ENCODE results near the gene ARHGAP9.

The ARHGAP9 gene

GRCh38 chr12:57479376-57480115 is at the start of gene ARHGAP9:
Gene ARHGAP9, minus strand, starts transcription at chr12:57479866. Its CDS starts 460 bp downstream, at chr12:57479406.
- DNase-seq (ENCODE audit: low read depth in 3 of 3), result peak in 1 of 3 donors; percentile 21

GRCh38 chr12:57528831-57529555 is 49.3 kb upstream of the ARHGAP9 start:
- no peak for DNase-seq (ENCODE audit: low read depth in 3 of 3)

- DNase-seq (ENCODE audit: low read depth in 3 of 3), result no peak
Measured at GRCh38 chr12:57528176-57528575, 48.5 kb upstream of the ARHGAP9 start.

DNA sequence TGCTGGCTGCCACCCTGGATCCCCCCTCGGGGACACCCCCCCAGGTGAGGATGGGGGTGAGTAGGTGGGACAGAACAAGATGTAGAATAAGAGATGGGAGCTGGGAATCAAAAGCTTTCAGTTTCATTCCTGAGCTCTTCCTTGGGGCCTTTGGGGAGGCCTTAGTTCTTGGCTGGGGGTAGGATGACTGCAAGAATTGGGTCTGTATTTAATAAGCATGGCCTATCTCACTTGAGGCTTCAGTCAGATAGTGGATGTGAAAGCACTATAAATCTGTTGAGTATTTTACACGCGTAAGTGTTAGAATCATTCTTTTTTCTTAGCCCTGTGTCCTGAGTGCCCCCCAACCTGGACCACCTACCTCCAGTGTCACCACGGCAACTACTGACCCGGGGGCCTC is 47.5 kb upstream of the ARHGAP9 start:
- no peak for DNase-seq (ENCODE audit: low read depth in 3 of 3)

- no peak for DNase-seq (ENCODE audit: low read depth in 3 of 3)
Measured at GRCh38 chr12:57526477-57527126, 46.9 kb upstream of the ARHGAP9 start.

- no peak for DNase-seq (ENCODE audit: low read depth in 3 of 3)
Measured at GRCh38 chr12:57525615-57526383, 46.1 kb upstream of the ARHGAP9 start.

DNA sequence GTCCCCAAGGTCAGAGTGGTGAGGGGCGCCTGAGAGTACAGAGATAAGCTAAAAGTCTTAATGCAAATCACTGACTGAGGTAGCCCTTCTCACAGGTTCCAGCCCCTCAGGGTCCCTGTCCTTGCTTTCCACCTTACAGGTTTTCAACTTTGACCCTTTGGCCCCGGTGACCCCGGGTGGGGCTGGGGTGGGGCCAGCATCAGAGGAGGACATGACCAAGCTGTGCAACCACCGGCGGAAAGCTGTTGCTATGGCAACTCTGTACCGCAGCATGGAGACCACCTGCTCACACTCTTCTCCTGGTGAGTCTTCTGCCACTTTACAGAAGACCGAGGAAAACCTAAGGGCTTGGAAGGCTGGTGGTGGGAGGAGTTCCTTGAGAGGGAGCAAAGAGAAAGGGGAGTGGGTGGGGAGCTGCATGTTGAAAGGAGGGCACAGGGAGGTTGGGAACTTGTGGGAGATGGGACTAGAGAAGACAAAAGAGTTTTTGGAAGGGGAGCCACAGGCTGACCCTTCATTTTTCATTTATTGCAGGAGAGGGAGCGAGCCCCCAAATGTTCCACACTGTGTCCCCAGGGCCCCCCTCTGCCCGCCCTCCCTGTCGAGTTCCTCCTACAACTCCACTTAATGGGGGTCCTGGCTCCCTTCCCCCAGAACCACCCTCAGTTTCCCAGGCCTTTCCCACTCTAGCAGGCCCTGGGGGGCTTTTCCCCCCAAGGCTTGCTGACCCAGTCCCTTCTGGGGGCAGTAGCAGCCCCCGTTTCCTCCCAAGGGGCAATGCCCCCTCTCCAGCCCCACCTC is 45.3 kb upstream of the ARHGAP9 start:
- no peak for DNase-seq (ENCODE audit: low read depth in 3 of 3)

DNA sequence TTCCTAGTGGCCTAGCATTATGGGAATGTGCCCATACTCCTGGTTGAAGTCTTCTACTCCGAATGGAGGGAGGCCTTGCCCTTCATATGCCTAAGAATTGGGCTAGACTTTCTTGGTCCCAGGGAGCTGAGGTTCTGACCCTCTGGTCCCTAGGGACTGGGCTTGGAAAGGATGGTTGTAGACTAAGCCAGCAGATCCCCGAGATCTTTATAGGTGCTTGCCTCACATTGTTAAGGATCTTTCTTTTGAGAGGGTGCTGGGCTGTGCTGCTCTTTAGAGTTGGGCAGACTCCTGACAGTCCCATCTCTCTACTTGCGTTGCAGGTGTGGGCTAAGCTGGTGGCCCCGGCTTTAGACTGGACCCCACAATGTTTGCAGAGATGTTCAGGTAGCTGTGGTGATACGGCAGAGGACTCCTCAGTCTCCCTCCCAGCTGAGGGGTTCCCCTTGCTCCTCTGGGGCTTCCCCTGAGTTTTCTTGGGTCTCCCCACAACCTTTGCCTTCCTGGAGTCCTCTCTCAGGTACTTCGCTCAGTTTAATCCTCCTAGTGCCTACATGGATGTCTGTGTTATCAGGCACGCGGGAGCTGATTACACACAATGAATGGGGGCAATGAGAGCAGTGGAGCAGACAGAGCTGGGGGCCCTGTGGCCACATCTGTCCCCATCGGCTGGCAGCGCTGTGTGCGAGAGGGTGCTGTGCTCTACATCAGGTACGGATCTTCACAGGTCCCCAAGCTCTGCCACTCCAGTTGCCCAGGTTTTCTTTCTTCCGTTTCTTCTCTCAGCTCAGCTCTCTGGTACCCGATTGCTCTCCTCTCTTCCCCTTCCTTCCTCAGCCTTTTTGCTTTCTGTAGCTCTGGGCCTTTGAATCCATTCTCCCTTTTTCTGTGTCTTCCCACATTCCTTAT is 44.3 kb upstream of the ARHGAP9 start:
- no peak for DNase-seq (ENCODE audit: low read depth in 3 of 3)

DNA sequence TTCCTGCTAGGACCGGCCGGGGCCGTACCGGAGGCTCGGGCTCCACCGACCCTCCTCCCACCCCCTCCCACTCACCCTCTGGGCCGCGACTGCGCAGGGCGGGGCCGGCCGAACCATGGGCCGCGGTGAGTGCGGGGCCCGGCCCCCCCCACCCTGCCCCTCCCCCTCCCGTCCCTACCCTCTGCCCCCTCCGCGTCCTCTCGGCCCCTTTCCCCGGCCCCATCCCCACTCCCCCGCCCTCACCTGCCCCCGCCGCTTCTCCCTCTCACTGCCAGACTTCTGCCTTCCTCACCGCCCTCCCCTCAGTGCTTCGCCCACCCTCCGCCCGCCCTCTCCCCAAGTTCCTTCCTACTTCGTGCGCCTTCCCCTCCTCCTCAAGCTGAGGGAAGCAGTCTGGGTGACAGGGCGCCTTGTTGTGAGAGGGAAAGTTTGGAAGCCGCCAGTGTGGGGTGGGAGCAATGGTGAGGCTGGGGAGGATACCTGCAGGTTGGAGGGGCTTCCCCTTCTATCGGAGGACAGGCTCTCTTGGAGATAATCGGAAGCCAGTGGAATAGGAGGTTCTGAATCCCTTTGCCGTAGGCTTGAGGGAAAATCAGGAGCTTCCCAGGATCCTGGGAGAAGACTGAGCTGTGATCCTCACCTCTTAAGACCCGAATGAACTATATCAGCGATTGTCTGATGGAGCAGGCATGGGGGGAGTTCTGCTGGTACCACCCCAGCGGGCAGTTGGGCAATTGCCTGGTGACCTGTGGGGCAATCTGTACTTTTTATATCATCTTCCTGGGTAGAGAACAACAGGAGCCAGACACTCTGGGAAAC is 43.4 kb upstream of the ARHGAP9 start:
- no peak for DNase-seq (ENCODE audit: low read depth in 3 of 3)

- DNase-seq (ENCODE audit: low read depth in 3 of 3), result peak; percentile 83 to 87 (median 85)
Measured at GRCh38 chr12:57522011-57522886, 42.6 kb upstream of the ARHGAP9 start, which contains the start of gene MBD6. Gene MBD6, plus strand, starts transcription at chr12:57522824. Its CDS starts 1,480 bp downstream, at chr12:57524304.

DNA sequence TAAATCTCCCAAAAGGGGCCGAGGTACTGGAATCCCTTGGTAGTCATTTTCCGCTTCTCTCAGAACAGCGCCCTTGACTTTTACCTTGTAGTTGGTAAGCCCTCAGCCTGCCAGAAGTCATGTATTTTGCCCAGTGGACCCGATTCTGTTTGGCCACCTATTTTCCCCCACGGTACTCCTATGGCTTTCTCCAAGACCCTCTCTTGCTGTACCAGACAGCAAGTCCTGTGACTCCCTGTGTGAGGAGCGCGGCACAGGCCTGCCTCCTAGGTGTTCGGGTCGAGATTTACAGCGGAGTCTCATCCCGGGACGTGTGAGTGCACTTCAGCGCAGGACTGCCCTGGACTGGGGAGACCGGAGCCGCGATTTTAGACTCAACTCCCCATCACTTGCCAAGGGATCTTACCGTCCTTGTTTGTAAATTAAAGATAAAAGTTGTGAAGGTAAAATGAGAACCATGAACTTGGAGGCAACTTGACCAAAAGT is 41.9 kb upstream of the ARHGAP9 start:
- DNase-seq (ENCODE audit: low read depth in 3 of 3), result no peak

- peak; percentile 99 for DNase-seq (ENCODE audit: low read depth in 3 of 3)
Measured at GRCh38 chr12:57520053-57520818, 40.6 kb upstream of the ARHGAP9 start, which contains the start of gene DDIT3. Gene DDIT3, minus strand, starts transcription at chr12:57520514. Its CDS starts 3,108 bp downstream, at chr12:57517406.

DNA sequence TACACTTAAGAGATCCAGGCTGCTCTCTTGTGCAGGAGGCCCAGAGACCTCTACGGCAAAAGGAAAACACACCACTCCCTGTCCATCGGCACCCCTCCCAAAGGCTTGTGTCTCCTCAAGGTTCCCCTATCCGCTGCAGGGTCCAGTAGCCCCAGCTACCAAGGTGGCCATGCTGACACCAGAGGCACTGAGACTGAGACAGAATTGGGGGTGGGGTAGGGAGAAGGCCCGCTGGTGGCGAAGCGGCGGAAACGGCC is 40.1 kb upstream of the ARHGAP9 start:
- no peak for DNase-seq (ENCODE audit: low read depth in 3 of 3)

DNA sequence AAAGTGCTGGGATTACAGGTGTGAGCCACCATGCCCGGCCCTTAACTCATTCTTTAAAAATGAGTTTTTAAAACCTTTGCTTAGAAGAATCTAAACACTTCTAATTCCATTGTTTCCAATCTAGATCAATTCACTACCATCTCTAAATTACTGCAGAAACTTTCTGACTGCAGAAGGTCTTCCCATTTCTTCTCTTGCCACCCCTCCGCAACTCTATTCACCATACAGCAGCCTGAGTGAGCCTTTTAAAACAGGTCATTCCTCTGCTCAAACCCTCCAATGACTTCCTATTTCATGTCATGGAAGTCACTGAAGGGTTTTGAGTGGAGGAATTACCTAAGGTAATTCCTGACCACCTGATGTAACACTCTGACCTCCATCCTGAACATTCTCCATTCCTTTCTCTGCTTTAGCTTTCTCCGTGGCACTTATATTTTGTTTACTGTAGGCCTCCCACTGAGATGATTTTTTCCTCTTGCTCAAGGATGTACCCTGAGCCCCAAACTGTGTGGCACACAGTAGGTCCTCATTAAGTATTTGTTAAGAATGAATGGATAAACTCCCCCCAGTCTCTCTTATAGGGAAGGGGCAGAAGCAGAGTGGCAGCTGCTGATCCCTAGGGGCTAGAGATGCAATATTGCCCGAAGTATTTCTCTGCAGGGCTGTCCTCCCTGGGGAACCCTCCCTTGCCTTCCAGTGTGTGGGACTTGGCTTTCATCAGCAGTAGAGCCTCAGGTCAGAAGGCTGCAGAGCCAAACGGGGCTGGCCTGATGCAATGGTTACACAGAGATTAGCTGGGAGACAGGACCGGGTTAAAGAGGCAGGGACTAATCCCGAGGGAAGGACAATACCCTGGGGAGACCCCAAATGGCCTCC is 39.5 kb upstream of the ARHGAP9 start:
- peak in 1 of 3 donors; percentile 19 for DNase-seq (ENCODE audit: low read depth in 3 of 3)

- no peak for DNase-seq (ENCODE audit: low read depth in 3 of 3)
Measured at GRCh38 chr12:57518176-57518919, 38.7 kb upstream of the ARHGAP9 start.

Data from stimulated activated CD4-positive, alpha-beta T cell treated with anti-CD3 and anti-CD28 coated beads, TNF-alpha, amount 100 ng/mL, for 48 hours (primary cell).